ENCODE measurements around the gene EPC1. TPM values are rescaled to one million over a fixed set of nuclear protein-coding genes. Genes with fewer than 3 reads are reported as not detected.

The EPC1 gene
- total and polyA plus RNA-seq, 2 of the 8 experiments (the other 6 are each of a cell fraction or from before 2014, with no cell fraction given), result 23.7 to 42.3 TPM

DNA sequence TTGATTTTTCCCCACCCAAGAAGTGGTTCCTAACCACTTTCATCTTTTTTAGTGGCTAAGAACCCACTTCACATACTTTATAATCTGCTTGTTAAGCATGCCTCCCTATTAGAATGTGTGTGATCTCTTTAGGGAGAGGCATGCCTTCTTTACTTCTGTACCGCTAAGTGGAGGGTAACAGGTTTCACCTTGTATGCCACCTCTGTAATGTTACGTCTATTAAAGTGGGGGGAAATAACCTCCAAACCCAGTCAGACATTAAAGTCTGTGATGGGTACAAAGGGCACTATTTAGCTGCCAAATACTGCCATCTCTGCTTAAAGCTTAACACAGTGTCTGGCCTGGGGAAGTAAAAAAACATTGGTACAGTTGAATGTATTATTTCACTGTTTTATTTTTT lies 51.9 kb downstream of the EPC1 start:
- TF ChIP-seq SP2 (IDR thresholded peaks at IDR 0.05; ENCODE audit: low read length), result no peak
- no peak for TF ChIP-seq CREB1 (IDR thresholded peaks at IDR 0.05)
- no peak for TF ChIP-seq NANOG (IDR thresholded peaks at IDR 0.05; ENCODE audit: insufficient read depth, low read depth, low read length, poor library complexity, severe bottlenecking)
- TF ChIP-seq EGR1 (IDR thresholded peaks at IDR 0.05; ENCODE audit: borderline replicate concordance, low read depth, low read length), result no peak
- TF ChIP-seq SUZ12 (IDR thresholded peaks at IDR 0.05; ENCODE audit: low read length), result no peak
- no peak for TF ChIP-seq YY1 (IDR thresholded peaks at IDR 0.05; ENCODE audit: low read depth, low read length)
- no peak for TF ChIP-seq SIN3A (conservative IDR thresholded peaks at IDR 0.05 in 1 of 2, IDR thresholded peaks at IDR 0.05 in 1 of 2; ENCODE audit: low read depth in 1 of 2, low read length in 2 of 2)
- TF ChIP-seq GTF2F1 (IDR thresholded peaks at IDR 0.05; ENCODE audit: borderline replicate concordance, low read depth, low read length), result no peak
- TF ChIP-seq RAD21 (IDR thresholded peaks at IDR 0.05 in 1 of 2, conservative IDR thresholded peaks at IDR 0.05 in 1 of 2; ENCODE audit: low read depth in 2 of 2, low read length in 2 of 2), result no peak
- Histone ChIP-seq H3K4ac (replicated peaks; ENCODE audit: insufficient read length, low read depth, low read length) (no peak overlapping the region), H3K79me2 (ENCODE audit: control insufficient read depth in 1 of 2, insufficient read depth in 2 of 2, low read length in 2 of 2) (peaks cover 3 to 43% of the 10 kb centered on the region in 2 experiments; a peak in 3 of 4 replicates), H4K91ac (replicated peaks; ENCODE audit: insufficient read length, low read length) (no peak overlapping the region), H3K4me1 (replicated peaks in 1 of 4; ENCODE audit: control insufficient read depth in 3 of 4, insufficient read depth in 4 of 4, low read length in 3 of 4) (no peaks in the 10 kb centered on the region), H3K9ac (replicated peaks in 1 of 4; ENCODE audit: extremely low read depth in 1 of 4, low read depth in 3 of 4, low read length in 3 of 4) (no peak overlapping the region; a peak in 1 of 7 replicates), H4K8ac (ENCODE audit: extremely low read depth, insufficient read depth, low read length) (no peak overlapping the region), H3K36me3 (ENCODE audit: control insufficient read depth in 2 of 4, insufficient read depth in 4 of 4, low read length in 3 of 4) (peaks cover 0 to 17% (median 4%) of the 10 kb centered on the region in 4 experiments; a peak in 2 of 8 replicates), H3K56ac (replicated peaks; ENCODE audit: insufficient read length, low read depth, low read length) (no peak overlapping the region), H3K79me1 (ENCODE audit: low read depth, low read length) (no peaks in the 10 kb centered on the region), H3K23me2 (ENCODE audit: low read depth, low read length) (no peaks in the 10 kb centered on the region), H2BK12ac (ENCODE audit: low read depth, low read length) (no peak overlapping the region), H2AFZ (ENCODE audit: low read length) (no peak overlapping the region), H2BK20ac (ENCODE audit: low read length) (no peak overlapping the region), H3K4me3 (ENCODE audit: extremely low read depth in 1 of 4, insufficient read depth in 2 of 4, low read depth in 3 of 4, low read length in 4 of 4) (no peak overlapping the region), H4K20me1 (replicated peaks in 1 of 2; ENCODE audit: control insufficient read depth in 1 of 2, insufficient read depth in 2 of 2, low read length in 2 of 2) (no peaks in the 10 kb centered on the region), H4K5ac (ENCODE audit: insufficient read length, low read depth, low read length) (no peak overlapping the region), H3K27ac (ENCODE audit: low read depth, low read length) (no peak overlapping the region), H2BK120ac (replicated peaks; ENCODE audit: low read depth, low read length) (no peak overlapping the region), H2AK5ac (ENCODE audit: low read depth, low read length) (no peak overlapping the region), H3K18ac (ENCODE audit: extremely low read depth, low read length) (no peak overlapping the region), H3K9me3 (ENCODE audit: insufficient read depth in 2 of 2, low read depth in 1 of 2, low read length in 1 of 2) (no peaks in the 10 kb centered on the region), H3K14ac (ENCODE audit: insufficient read length) (no peak overlapping the region), H2BK5ac (ENCODE audit: low read depth, low read length) (no peak overlapping the region), H2BK15ac (ENCODE audit: low read length) (no peak overlapping the region), H3K4me2 (ENCODE audit: insufficient read depth in 1 of 2, low read depth in 2 of 2, low read length in 2 of 2) (no peak overlapping the region), H3K27me3 (replicated peaks in 1 of 4; ENCODE audit: control insufficient read depth in 3 of 4, extremely low read depth in 1 of 4, insufficient read depth in 3 of 4, low read length in 3 of 4) (no peaks in the 10 kb centered on the region), H3K23ac (ENCODE audit: insufficient read length) (no peak overlapping the region)
- DNase-seq (ENCODE audit: low read depth in 1 of 2, low spot score in 2 of 2), result no peak
- FAIRE-seq, result no peak
- POLR2A ChIA-PET (ENCODE audit: partially characterized antibody), result no interaction called here
- 93% methylated on average over 2 of the region's 2 CpGs; no CpG with 5 or more reads in 1 of the 2 experiments for WGBS, 2 experiments (ENCODE audit: extremely low coverage in 1 of 2, insufficient coverage in 1 of 2, insufficient read length in 1 of 2, insufficient replicate concordance in 2 of 2, low coverage in 1 of 2, low lambda C conversion rate in 2 of 2, missing lambda C conversion rate in 1 of 2)
- CTCF ChIA-PET (ENCODE audit: partially characterized antibody), result interaction anchor here (0.6 kb wide), 2 partner anchors 13 to 354 kb away, joined by 3 read pairs; no protein-coding TSS in a partner anchor

Data from H1 (cell line).